HL-60 (cell line): Measurements from ENCODE around the gene D2HGDH.

Source experiments
- POLR2AphosphoS5 ChIP-seq: IDR thresholded peaks from 2 replicates; pipeline ENCODE4 v1.6.1; 2012; ENCODE audit warnings: low read depth
- SPI1 ChIP-seq: IDR thresholded peaks from 2 replicates; pipeline ENCODE4 v1.6.1; 2012; ENCODE audit warnings: low read depth, mild to moderate bottlenecking, borderline replicate concordance
- TF ChIP-seq, protein P1 (sequence below): IDR thresholded peaks from one replicate; pipeline ENCODE4 v1.5.1; 2011; ENCODE audit warnings: low read length, control low read depth, inconsistent platforms; ENCODE audit not compliant: insufficient read depth
- TF ChIP-seq, protein P2 (sequence below): IDR thresholded peaks from 2 replicates; pipeline ENCODE4 v1.6.1; 2012; ENCODE audit warnings: low read depth; ENCODE audit not compliant: insufficient replicate concordance

DNA sequence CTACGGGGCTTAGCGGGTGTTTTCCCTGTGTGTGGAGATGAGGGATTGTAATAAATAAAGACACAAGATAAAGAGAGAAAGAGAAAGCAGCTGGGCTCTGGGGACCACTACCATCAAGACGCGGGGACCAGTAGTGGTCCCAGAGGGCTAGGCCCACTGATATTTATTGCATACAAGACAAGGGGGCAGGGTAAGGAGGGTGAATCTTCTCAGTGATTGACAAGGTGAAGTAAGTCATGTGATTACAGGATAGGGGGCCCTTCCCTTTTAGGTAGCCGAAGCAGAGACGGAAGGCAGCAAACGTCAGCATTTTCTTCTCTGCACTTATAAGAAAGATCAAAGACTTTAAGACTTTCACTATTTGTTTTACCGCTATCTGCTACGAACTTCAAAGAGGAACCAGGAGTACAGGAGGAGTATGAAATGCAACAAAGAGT lies 37.7 kb downstream of the D2HGDH start:
- TF ChIP-seq, protein P1, sequence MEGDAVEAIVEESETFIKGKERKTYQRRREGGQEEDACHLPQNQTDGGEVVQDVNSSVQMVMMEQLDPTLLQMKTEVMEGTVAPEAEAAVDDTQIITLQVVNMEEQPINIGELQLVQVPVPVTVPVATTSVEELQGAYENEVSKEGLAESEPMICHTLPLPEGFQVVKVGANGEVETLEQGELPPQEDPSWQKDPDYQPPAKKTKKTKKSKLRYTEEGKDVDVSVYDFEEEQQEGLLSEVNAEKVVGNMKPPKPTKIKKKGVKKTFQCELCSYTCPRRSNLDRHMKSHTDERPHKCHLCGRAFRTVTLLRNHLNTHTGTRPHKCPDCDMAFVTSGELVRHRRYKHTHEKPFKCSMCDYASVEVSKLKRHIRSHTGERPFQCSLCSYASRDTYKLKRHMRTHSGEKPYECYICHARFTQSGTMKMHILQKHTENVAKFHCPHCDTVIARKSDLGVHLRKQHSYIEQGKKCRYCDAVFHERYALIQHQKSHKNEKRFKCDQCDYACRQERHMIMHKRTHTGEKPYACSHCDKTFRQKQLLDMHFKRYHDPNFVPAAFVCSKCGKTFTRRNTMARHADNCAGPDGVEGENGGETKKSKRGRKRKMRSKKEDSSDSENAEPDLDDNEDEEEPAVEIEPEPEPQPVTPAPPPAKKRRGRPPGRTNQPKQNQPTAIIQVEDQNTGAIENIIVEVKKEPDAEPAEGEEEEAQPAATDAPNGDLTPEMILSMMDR: no peak
- TF ChIP-seq SPI1 (no peak), POLR2AphosphoS5 (no peak)
- TF ChIP-seq, protein P2, sequence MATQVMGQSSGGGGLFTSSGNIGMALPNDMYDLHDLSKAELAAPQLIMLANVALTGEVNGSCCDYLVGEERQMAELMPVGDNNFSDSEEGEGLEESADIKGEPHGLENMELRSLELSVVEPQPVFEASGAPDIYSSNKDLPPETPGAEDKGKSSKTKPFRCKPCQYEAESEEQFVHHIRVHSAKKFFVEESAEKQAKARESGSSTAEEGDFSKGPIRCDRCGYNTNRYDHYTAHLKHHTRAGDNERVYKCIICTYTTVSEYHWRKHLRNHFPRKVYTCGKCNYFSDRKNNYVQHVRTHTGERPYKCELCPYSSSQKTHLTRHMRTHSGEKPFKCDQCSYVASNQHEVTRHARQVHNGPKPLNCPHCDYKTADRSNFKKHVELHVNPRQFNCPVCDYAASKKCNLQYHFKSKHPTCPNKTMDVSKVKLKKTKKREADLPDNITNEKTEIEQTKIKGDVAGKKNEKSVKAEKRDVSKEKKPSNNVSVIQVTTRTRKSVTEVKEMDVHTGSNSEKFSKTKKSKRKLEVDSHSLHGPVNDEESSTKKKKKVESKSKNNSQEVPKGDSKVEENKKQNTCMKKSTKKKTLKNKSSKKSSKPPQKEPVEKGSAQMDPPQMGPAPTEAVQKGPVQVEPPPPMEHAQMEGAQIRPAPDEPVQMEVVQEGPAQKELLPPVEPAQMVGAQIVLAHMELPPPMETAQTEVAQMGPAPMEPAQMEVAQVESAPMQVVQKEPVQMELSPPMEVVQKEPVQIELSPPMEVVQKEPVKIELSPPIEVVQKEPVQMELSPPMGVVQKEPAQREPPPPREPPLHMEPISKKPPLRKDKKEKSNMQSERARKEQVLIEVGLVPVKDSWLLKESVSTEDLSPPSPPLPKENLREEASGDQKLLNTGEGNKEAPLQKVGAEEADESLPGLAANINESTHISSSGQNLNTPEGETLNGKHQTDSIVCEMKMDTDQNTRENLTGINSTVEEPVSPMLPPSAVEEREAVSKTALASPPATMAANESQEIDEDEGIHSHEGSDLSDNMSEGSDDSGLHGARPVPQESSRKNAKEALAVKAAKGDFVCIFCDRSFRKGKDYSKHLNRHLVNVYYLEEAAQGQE: no peak
